AG04450 (cell line): Measurements from ENCODE around the gene CDK6. TPM values are rescaled to one million over a fixed set of nuclear protein-coding genes. Genes with fewer than 3 reads are reported as not detected.

Experiments
- CTCF ChIA-PET: fragments of 300-600, 350-600 bp; formaldehyde crosslinking; extraction: SDS; loops from one replicate; lab custom pipeline; 2022; ENCODE audit warnings: antibody characterized with exemption, inconsistent platforms; lab: Charles Lee
- POLR2A ChIA-PET: fragments of 350-600 bp; formaldehyde crosslinking; extraction: SDS; loops from one replicate; lab custom pipeline; 2021; ENCODE audit warnings: antibody characterized with exemption, inconsistent platforms; lab: Yijun Ruan, JAX
- DNase-seq: peaks from one replicate; pipeline ENCODE4 v3.0.0-alpha.2; 2011; ENCODE audit warnings: low read depth, low spot score
- H3K27ac ChIP-seq: one replicate; pipeline ENCODE4 v1.5.1; 2012; ENCODE audit warnings: low read depth, low read length, control low read depth
- H3K27me3 ChIP-seq: one replicate; pipeline ENCODE4 v1.6.0; 2012; ENCODE audit warnings: low read length; ENCODE audit not compliant: control insufficient read depth, insufficient read depth
- H3K4me3 ChIP-seq: 2 replicates; pipeline ENCODE4 v1.5.1; 2011; ENCODE audit warnings: mild to moderate bottlenecking, low read depth, low read length, control low read depth
- H3K9me3 ChIP-seq: 2 replicates; pipeline ENCODE4 v1.5.1; 2012; ENCODE audit warnings: low read length; ENCODE audit not compliant: control insufficient read depth, insufficient read depth
- polyA plus RNA-seq: library from polyadenylated mRNA; depleted of rRNA; stranded (reverse); fragments of >200 nt; gene quantifications from 2 replicates; pipeline ENCODE4 v1.2.3, GENCODE V29; 2011
- TF ChIP-seq, protein P1 (sequence below): IDR thresholded peaks from 2 replicates; pipeline ENCODE4 v1.5.1; 2011; ENCODE audit warnings: low read depth, low read length, control low read depth, inconsistent platforms

CDK6 gene
- polyA plus RNA-seq, 1 experiment = 40.6 TPM

GRCh38 chr7:92769394-92769699 is 67.0 kb downstream of the CDK6 start:
- ChIA-PET POLR2A (interaction anchor here (0.6 kb wide), 1 partner anchor 262 kb away, joined by 13 read pairs; no protein-coding TSS in a partner anchor), CTCF (interaction anchor here (0.7 to 1.2 kb wide), 2 partner anchors 35 to 64 kb away, joined by 3 read pairs; no protein-coding TSS in a partner anchor)
- Histone ChIP-seq H3K9me3 (no peaks in the 10 kb centered on the region), H3K27me3 (no peaks in the 10 kb centered on the region), H3K27ac (no peak overlapping the region), H3K4me3 (no peak overlapping the region)
- DNase-seq = no peak
- TF ChIP-seq, protein P1, sequence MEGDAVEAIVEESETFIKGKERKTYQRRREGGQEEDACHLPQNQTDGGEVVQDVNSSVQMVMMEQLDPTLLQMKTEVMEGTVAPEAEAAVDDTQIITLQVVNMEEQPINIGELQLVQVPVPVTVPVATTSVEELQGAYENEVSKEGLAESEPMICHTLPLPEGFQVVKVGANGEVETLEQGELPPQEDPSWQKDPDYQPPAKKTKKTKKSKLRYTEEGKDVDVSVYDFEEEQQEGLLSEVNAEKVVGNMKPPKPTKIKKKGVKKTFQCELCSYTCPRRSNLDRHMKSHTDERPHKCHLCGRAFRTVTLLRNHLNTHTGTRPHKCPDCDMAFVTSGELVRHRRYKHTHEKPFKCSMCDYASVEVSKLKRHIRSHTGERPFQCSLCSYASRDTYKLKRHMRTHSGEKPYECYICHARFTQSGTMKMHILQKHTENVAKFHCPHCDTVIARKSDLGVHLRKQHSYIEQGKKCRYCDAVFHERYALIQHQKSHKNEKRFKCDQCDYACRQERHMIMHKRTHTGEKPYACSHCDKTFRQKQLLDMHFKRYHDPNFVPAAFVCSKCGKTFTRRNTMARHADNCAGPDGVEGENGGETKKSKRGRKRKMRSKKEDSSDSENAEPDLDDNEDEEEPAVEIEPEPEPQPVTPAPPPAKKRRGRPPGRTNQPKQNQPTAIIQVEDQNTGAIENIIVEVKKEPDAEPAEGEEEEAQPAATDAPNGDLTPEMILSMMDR = no peak

- H3K27ac ChIP-seq = no peak overlapping the region
- no peak overlapping the region for H3K4me3 ChIP-seq
- no peaks in the 10 kb centered on the region for H3K27me3 ChIP-seq
- H3K9me3 ChIP-seq = no peaks in the 10 kb centered on the region
- CTCF ChIA-PET = interaction anchor here (0.7 to 1.7 kb wide), 3 partner anchors 26 to 64 kb away, joined by 3 read pairs; no protein-coding TSS in a partner anchor
- POLR2A ChIA-PET = interaction anchor here (0.6 kb wide), 1 partner anchor 263 kb away, joined by 13 read pairs; no protein-coding TSS in a partner anchor
- TF ChIP-seq, protein P1 = no peak
- no peak for DNase-seq
Observed at GRCh38 chr7:92768501-92769393, 67.6 kb downstream of the CDK6 start.

DNA sequence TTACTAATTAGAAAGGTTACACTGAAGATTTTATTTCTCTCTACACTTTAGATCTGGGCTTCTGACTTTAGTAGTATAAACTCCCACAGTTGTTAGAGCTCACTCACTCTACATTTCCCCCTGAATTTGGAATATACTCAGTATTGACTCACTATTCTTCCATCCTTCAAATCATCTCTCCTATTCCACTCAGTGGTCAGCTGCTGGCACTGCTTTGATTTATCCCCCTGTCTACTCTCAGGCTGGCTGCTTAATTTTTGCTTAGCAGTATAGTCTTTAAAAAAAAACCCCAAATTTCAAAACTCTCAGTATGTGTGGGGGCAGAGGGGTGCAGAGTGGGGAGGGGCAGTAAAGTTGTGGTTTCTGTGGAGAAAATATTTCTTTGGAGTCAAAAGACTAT is 68.9 kb downstream of the CDK6 start:
- H3K4me3 ChIP-seq = no peak overlapping the region
- no peak overlapping the region for H3K27ac ChIP-seq
- TF ChIP-seq, protein P1 = no peak
- ChIA-PET CTCF (interaction anchor here (1.7 kb wide), 1 partner anchor 25 kb away, joined by 3 read pairs; no protein-coding TSS in a partner anchor), POLR2A (no interaction called here)
- no peaks in the 10 kb centered on the region for H3K27me3 ChIP-seq
- no peak for DNase-seq
- no peaks in the 10 kb centered on the region for H3K9me3 ChIP-seq

DNA sequence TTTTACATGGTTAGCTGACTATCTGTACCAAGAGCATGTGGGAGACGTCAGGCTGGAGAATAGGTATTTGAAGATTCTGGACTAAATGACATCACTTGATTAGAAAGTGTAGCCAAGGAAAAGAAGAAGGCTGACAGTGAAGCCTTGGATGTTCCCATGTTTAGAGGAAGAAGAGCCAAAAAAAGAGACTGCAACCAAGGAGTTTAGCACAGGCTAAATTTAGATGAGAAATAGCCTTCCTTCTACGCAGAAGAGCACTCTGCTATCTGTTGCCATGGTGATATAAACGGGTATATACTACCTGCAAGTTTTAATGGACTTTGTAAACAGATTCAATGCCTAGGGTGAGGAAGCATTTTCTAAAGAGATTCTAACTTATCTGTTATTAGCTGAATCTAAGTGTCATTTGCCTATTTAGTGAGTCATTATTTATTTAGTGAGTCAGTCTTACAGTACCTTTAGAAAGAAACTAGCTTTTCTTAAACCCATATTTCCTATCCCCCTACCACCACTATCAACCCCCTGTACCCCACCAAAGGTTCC is 69.8 kb downstream of the CDK6 start:
- DNase-seq = no peak
- Histone ChIP-seq H3K9me3 (no peaks in the 10 kb centered on the region), H3K27me3 (no peaks in the 10 kb centered on the region), H3K27ac (peak overlapping the region; percentile 78), H3K4me3 (no peak overlapping the region)
- ChIA-PET CTCF (interaction anchor here (0.9 to 1.4 kb wide), 3 partner anchors 17 to 146 kb away, joined by 3 to 4 read pairs (median 3); no protein-coding TSS in a partner anchor), POLR2A (no interaction called here)
- TF ChIP-seq, protein P1 = no peak
